ENCODE results near the gene ST6GAL2.

ST6GAL2 gene

DNA sequence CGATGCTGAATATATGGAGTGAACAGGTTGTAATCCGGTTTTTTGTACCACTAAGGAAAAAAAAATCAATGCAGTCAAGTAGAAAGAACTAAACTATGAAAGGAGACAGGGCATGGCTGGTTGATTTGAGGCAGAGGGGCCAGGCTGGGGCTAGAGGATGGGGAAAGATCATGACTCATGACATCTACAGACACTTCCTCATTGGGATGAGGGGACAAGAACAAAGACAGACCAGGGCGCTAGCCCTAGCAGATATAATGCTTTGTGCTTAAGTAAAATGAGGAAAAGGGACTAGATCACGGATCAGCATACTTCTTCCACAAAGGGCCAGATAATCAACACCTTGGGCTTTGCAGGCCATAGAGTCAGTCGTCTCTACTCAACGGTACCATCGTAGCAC lies 55.8 kb downstream of the ST6GAL2 start:
- DNase-seq (ENCODE audit: extremely low read depth in 1 of 2, low read depth in 1 of 2): no peak

DNA sequence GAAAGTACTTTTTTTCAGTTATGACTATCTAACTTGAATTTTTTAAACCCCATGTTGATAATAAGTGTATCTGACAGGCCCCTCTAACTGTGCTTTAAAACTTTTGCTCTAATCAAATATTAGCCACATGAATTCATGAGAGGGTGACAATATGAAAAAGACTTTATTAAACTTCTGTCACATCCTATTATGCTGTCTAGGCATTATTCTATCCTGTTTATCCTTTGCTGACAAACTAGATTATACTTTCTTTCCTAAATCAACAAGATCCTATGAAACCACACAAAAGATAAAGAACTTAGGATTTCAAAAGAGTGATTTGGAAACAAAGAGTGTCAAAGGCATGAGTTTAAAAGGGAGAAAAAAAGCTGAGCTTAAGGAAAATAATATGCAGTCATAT lies 57.8 kb downstream of the ST6GAL2 start:
- DNase-seq (ENCODE audit: extremely low read depth in 1 of 2, low read depth in 1 of 2): no peak

DNA sequence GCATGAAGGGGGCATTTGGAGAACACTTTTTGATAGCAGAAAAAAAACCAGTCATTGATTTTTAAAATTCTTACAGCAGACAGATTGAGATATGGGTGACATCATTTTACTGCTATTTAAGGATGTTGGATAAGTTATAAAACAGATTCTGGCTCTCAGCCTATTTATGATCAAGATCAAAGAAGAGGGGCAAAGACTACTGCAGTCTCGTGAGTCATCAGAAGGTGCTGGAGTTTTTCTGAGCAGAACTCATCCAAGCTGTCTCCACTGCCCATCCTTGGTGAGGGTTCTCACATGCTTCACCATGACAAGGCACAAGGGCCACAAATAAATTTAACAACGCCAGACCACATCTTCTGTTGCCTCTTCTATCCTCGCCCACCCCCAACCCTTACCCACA lies 58.8 kb downstream of the ST6GAL2 start:
- no peak for DNase-seq (ENCODE audit: extremely low read depth in 1 of 2, low read depth in 1 of 2)

DNA sequence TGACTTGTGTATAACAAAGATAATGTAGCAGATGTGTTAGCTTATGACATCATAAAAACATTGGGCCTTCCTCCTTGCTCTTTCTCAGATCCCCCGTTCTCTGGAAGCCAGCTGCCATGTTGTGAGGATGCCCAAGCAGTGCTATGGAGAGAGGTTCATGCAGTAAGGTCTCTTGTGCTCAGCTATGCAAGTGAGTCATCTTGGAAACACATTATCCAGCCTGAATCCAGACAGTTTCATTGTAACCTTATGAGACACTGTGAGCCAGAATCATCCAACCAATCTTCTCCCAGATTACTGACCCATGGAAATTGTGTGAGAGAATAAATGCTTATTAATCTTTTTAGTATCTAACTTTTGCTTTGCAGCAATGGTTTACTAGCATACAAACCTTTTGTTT lies 60.8 kb downstream of the ST6GAL2 start:
- no peak for DNase-seq (ENCODE audit: extremely low read depth in 1 of 2, low read depth in 1 of 2)

DNA sequence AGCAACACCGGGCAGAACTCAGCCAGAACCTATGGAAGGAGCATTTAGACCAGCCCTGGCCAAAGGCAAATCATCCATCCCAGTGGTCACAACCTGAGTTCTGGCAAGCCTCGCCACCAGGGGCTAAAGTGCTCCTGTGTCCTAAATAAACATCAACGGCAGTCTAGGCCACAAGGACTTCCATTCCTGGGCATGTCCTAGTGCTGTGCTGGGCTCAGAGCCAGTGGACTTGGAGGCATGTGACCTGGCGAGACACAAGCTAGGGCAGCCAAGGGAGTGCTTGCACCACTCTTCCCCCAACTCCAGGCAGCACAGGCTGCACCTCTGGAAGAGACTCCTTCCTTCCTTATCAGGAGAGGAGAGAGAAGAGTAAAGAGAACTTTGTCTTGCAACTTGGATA lies 69.0 kb downstream of the ST6GAL2 start:
- no peak for DNase-seq (ENCODE audit: extremely low read depth in 1 of 2, low read depth in 1 of 2)

DNA sequence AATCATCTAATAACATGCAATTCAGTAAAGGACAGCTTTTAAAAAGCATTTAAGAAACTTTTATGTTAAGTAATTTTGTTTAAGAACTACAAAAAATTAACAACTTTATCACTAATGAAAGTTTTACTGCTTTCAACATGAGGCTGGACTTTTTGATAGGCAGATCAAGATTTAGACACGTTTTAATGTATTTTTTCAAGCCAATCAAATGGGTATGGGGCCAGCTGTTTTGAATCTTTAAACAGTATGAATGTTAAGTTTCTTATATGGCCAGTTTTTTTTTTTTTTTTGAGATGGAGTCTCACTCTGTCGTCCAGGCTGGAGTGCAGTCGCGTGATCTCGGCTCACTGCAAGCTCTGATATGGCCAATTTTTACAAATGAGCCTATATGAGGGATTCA lies 73.1 kb downstream of the ST6GAL2 start:
- no peak for DNase-seq (ENCODE audit: extremely low read depth in 1 of 2, low read depth in 1 of 2)

DNA sequence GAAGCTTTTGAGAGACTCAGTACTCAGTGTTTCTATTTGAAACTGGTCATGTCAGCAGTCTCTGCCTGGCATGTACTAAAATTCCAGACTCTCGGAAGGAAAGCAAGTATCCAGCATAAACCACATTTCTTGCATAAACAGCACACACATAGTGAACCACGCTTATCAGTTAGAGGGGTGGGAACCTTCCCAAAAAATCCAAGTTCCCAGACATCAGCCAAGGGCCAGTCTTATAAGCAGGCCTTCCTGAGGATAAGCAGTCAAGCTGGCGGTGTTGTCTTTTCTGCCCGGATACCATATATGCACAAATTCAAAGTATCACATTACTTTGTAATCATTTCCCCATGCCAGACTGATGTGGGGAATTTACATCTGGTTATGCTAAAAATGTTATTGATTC lies 73.6 kb downstream of the ST6GAL2 start:
- no peak for DNase-seq (ENCODE audit: extremely low read depth in 1 of 2, low read depth in 1 of 2)

DNA sequence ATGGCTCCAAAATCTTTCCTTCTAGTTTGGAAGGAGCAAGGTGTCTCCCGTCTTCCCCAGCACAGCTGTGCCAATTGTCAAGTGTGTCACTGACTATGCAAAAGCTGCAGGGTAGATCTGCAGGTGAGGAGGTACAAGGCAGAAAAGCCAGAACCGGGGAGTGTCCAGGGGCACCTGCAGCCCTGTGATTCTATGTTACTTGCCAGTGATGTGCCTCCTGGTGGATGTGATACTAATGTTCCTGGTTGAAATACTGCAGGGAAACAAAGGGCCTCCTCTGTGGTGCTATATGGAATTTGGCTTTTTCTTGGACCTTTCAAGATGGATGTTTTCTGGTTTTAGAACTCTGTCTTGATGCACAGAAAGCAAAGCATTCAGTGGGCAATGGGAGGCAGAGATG lies 80.3 kb downstream of the ST6GAL2 start:
- DNase-seq (ENCODE audit: extremely low read depth in 1 of 2, low read depth in 1 of 2): no peak

DNA sequence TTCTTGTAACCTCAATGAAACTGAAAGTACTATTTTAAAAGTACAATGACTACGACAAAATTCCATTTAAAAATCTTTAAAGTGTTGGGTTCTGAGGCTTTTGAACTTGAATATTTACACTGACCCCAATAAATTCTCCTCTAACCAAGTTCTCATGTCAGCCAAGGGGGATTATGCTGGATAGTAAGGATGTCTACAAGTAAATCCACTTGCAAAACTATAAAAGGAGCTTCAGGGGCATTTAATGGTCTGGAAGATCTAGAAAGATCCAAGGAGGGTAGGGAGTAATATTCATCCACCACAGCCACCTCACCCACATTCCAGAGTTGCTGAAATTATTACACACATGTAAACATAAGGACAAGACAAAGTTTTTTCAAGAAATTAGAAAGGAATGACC lies 81.8 kb downstream of the ST6GAL2 start:
- DNase-seq (ENCODE audit: extremely low read depth in 1 of 2, low read depth in 1 of 2): no peak

DNA sequence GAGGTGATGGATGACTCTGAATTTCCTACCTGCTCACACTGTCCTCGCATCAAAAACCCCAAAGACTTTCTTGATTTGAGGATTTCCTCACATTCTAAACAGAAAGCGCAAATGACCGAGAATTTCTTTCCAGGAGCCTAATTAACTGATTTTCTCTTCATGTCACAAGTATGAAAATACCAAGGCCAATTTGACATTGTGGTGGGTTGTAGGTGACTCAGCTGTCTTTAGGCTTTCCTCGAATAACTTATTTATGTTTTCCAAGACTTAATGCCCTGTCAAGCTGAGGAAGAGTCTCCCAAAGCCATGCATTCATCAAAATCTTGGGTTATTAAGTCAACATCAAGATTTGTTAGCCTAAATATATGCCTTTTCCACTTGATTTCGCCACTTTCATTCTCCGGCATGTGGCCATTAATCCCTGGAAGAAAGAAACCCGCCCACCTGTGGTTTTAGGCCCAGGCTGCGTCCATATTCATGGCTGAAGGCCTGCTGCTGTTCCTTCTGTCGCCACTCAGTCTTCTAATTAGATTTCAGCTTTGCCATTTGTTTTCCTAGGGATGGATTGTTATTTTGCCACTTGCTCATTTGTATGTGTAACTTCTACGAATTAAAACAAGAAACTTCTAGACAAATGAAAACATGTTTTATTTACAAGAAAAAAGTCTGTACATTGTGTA lies 84.9 kb downstream of the ST6GAL2 start:
- DNase-seq (ENCODE audit: extremely low read depth in 1 of 2, low read depth in 1 of 2): no peak

DNA sequence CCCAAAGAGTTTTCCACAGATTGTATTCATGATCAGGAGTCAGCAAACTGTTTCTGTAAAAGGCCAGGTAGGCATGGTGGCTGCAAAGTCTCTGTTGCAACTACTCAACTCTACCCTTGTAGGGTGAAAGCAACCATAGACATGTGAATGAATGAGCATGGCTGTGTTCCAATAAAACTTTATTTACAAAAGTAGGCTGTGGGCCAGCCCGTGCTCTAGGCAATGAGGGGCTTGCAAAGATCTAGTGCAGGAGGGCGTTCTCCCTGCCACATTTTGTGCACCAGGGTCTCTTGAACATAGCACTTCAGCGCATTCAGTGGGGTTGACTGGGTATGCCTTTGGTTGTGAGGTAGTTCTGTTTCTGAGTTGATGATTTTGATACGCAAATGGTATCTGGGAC lies 85.8 kb downstream of the ST6GAL2 start:
- no peak for DNase-seq (ENCODE audit: extremely low read depth in 1 of 2, low read depth in 1 of 2)

DNA sequence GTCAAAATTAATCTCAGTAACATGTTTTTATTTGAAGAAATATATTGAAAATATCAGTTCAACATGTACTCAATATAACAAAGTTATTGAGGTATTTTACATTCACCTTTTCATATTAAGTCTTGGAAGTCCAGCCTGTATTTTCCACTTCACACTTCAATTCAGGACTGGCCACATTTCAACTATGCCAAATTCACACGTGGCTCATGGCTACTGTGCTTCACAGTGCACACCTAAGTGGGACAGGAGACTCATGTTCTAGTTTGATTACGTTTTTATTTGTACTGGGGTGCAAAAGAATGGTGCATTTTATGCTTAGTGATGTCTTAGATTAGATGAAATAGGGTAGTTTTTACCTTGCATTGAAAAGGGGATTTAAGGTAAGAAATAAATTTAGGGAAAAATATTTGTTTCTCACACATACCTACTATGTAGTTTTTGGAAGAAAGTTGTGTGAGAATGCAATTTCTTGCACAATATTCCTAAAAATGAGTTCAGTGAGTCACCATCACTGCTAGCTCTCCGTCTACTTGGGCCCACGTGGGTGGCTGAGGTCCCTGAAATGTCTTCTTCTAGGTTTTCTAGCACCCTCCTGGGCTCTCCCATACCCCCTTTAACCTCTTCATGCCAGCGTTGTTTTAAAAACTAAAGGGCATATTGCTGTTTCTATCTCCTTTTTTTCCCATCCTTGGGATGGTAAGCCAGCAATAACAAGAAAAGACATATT lies 87.0 kb downstream of the ST6GAL2 start:
- DNase-seq (ENCODE audit: extremely low read depth in 1 of 2, low read depth in 1 of 2): no peak

DNA sequence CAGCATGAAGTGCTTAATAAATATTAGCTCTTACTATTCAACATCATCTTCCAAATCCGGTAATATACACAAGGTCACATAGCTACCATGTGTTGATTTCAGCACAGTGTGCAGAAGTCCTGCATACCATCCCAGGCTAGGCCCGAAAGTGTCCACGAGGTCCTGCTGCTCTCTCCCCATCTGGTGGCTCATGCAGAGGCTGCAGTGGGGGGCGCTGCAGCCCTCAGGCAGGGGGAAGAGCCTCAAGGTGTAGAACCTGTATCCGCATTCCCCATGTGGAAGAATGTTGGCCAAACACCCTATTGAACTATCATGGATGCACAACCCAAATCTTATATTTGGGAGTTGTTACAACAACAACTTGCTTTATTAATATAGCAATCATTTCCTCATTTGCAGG lies 88.5 kb downstream of the ST6GAL2 start:
- DNase-seq (ENCODE audit: extremely low read depth in 1 of 2, low read depth in 1 of 2): no peak

DNA sequence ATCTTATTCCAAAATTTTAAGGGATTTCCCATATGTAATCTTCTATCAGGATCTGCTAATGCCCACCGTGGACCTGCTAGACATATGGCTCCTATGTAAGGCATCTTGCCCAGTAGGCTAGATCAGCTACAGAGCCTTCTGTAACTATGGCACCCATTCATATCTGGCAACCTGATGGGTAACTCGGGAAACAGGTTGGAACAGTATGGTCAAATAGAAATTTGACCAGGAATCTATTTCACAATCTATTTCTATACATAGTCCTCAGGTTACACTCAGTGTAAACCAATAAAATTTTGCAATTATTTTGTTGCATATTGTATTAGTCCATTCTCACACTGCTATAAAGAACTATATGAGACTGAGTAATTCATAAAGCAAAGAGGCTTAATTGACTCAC lies 93.3 kb downstream of the ST6GAL2 start:
- no peak for DNase-seq (ENCODE audit: extremely low read depth in 1 of 2, low read depth in 1 of 2)

DNA sequence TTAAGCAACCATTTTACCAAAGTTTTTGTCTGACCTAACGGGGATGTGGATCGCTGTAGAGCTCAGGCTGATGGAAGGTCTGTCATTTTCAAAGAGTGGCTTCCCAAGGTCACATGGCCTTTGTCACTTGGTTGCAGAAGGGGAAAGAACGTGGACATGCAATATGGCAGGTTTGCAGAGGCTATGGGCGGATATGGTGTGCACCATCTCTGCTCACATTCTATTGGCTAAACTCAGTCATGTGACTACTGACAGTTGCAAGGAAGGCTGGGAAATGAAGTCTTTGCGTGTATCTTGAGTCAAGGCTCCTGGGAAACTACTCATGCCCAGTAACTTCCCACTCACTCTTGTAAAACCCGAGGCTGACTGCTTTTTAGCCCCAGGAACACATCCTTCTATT lies 96.8 kb downstream of the ST6GAL2 start:
- DNase-seq (ENCODE audit: extremely low read depth in 1 of 2, low read depth in 1 of 2): no peak

DNA sequence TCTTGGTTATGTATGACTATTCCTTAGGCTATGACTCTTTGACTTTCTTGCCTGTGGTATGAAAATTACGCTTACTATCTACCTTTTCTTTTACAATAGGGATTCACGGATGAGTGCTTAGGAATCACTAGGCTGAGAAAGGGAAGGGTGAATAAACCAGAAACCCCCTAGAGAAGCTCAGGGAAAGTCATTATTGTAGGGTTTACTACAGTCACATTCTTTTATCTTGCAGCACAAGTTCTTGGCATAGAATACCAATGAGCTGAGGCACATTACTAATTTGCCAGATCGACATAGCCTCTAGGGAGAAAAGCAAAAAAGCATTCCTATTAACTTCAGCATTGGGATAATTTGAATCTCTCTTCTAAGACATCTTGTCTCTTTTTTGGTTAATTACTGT lies 103.3 kb downstream of the ST6GAL2 start:
- DNase-seq (ENCODE audit: extremely low read depth in 1 of 2, low read depth in 1 of 2): no peak

DNA sequence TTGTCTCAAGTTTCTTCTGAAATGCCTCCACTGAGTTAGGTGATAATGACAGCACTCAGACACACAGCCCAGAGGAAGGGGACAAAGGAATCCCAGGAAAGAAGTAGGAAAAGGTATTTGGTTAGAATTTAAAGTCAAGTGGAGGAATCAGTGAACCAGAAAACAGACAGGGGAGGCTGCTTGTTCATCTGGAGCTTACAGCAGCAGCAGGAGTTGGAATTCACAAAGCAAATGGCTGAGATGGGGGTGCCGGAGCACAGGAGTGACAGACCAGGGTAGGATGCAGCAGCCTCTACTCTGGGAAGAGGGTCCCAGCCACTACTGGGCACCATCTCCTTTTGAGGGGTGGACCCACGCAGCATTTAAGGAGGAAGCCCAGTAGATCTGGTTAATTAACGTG lies 104.8 kb downstream of the ST6GAL2 start:
- DNase-seq (ENCODE audit: extremely low read depth in 1 of 2, low read depth in 1 of 2): no peak

DNA sequence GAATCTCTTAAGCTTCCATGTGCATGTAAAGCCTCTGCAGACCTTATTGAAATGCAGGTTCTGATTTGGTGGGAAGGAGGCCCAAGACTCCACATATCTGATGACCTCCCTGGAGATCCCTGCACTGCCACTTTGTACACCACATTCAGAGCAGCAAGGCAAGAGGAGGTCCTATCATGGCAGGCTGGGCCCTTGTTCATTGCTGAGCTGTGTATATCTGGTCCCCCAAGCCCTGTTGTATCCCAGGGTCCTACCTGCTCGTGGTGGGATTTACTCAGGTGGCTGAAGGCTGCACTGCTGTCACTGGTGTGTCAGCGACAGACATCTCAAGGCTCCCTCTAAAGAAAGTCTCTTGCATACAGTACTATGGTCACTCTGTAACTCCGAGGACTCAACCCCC lies 114.2 kb downstream of the ST6GAL2 start:
- no peak for DNase-seq (ENCODE audit: extremely low read depth in 1 of 2, low read depth in 1 of 2)

DNA sequence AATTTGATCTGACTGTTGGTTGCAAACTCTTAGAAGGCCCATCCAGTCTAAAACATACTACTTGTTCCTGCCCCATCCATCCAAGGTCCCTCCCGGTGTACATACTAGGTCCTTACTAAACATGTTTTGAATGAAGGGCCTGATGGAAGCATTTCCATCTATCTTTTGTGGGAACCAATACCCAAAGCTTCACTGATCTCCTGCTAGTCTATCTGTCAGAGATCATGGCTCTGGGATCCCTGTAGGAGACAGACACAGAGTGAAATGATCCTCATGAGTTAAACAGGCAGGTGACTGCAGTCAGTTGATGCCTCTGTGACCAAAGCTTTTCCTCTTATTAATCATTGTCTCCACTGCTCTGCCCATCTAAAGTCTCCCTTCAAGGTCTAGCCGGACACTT lies 115.0 kb downstream of the ST6GAL2 start:
- DNase-seq (ENCODE audit: extremely low read depth in 1 of 2, low read depth in 1 of 2): no peak

DNA sequence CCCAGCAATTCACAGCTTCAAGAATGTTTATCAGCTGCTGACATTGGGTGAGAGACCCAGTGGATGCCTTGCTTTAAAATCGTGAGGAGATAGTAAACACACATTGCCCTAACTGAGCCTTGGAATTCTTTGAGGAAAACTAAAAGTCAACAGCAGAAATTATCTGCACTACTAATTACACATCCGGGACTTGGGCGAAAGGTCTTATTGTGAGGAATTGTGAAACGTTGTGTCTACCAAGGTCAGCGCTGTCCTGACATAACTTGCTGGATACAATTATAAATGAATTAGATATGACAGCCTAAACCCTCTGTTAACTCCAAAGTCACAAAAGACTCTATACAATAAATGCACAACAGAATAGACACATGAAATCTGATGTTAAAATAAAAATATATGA lies 121.4 kb downstream of the ST6GAL2 start:
- no peak for DNase-seq (ENCODE audit: extremely low read depth in 1 of 2, low read depth in 1 of 2)

DNA sequence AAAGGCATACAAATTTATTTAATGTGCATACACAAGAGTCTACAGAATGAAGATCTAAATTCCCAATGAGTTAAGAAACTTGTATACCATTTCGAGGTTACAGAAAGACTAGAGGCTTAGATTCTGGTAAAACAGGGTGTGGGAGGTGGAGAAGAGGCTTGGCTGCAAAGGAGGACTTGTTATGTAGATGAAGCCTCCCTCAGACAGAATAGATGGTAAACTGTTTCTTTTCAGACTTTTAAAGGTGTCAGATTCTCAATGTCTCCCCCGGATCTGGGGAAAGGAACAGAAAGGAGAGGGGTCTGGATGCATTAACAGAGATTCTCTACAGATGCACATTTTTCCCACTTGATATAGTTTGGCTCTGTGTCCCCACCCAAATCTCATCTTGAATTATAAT lies 126.0 kb downstream of the ST6GAL2 start:
- no peak for DNase-seq (ENCODE audit: extremely low read depth in 1 of 2, low read depth in 1 of 2)

DNA sequence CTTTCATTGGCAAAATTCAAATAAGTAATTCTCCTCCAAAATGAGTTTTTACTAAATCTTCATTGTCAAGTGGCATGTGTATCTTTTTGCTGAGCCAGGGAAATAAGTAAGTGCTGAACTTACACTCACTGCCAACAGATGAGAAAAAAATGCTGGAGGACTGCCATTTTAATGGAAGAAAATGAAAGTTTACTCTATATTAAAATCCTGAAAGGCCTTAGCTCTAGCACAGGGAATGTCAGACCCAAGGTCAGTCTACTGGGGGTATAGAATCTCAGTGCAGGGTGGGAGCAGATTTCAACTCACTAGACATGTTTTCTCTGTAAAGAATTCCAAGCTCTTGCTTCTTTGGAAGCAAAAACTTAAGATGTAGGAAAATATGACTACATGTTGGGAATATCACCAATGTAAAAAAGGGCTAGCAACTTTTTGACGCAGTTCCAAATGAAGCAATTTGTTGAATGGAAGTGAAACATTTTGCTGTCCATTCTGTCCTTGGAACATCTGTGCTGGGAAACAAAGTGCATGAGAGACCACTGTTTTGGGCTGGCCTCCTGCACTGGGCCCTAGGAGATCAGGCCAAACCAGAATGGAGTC lies 127.0 kb downstream of the ST6GAL2 start:
- no peak for DNase-seq (ENCODE audit: extremely low read depth in 1 of 2, low read depth in 1 of 2)
